Measurements from ENCODE around the gene BTG1.
A peak's percentile ranks its signal among the peaks of the same experiment; 100 is the strongest.

The BTG1 gene

GRCh38 chr12:92143686-92144630 lies 1.7 kb downstream of the BTG1 start:
- Mint-ChIP-seq H3K27me3 (ENCODE audit: low read depth) (no peaks in the 10 kb centered on the region), H3K4me1 (peaks cover 41% of the 10 kb centered on the region), H3K36me3 (ENCODE audit: low read depth) (peaks cover 50% of the 10 kb centered on the region), H3K9me3 (no peaks in the 10 kb centered on the region), H3K27ac (peak overlapping the region; percentile 99 to 100 (median 100)), H3K4me3 (peak overlapping the region; percentile 97 to 100 (median 100))
- peak; percentile 57 to 63 (median 62) for TF ChIP-seq CTCF (IDR thresholded peaks at IDR 0.05; ENCODE audit: unreplicated experiment in 3 of 3)

- Mint-ChIP-seq H3K9me3 (no peaks in the 10 kb centered on the region), H3K4me1 (peaks cover 42% of the 10 kb centered on the region), H3K27me3 (ENCODE audit: low read depth) (no peaks in the 10 kb centered on the region), H3K4me3 (peak overlapping the region; percentile 97 to 100 (median 100)), H3K27ac (peak overlapping the region; percentile 99 to 100 (median 100)), H3K36me3 (ENCODE audit: low read depth) (peaks cover 52% of the 10 kb centered on the region)
- TF ChIP-seq CTCF (IDR thresholded peaks at IDR 0.05; ENCODE audit: unreplicated experiment in 3 of 3) = no peak
These were observed 2.4 kb downstream of the BTG1 start for GRCh38 chr12:92143258-92143657.

GRCh38 chr12:92142251-92142926 lies 3.3 kb downstream of the BTG1 start:
- Mint-ChIP-seq H3K4me1 (peaks cover 47% of the 10 kb centered on the region), H3K4me3 (peak overlapping the region; percentile 97 to 100 (median 100)), H3K27me3 (ENCODE audit: low read depth) (no peaks in the 10 kb centered on the region), H3K36me3 (ENCODE audit: low read depth) (peaks cover 54% of the 10 kb centered on the region), H3K27ac (peak overlapping the region; percentile 76 to 100 (median 89)), H3K9me3 (no peaks in the 10 kb centered on the region)
- TF ChIP-seq CTCF (IDR thresholded peaks at IDR 0.05; ENCODE audit: unreplicated experiment in 3 of 3) = no peak

GRCh38 chr12:92141591-92142121 lies 4.0 kb downstream of the BTG1 start:
- TF ChIP-seq CTCF (IDR thresholded peaks at IDR 0.05; ENCODE audit: unreplicated experiment in 3 of 3) = no peak
- peaks cover 47% of the 10 kb centered on the region for H3K4me1 Mint-ChIP-seq
- peak overlapping the region; percentile 97 to 100 (median 100) for H3K4me3 Mint-ChIP-seq
- H3K27ac Mint-ChIP-seq = peak overlapping the region in 1 of 3 experiments; percentile 4
- no peaks in the 10 kb centered on the region for H3K9me3 Mint-ChIP-seq
- peaks cover 54% of the 10 kb centered on the region for H3K36me3 Mint-ChIP-seq (ENCODE audit: low read depth)
- no peaks in the 10 kb centered on the region for H3K27me3 Mint-ChIP-seq (ENCODE audit: low read depth)

GRCh38 chr12:92140896-92141536 lies 4.6 kb downstream of the BTG1 start:
- Mint-ChIP-seq H3K4me3 (peak overlapping the region; percentile 97 to 100 (median 100)), H3K36me3 (ENCODE audit: low read depth) (peaks cover 54% of the 10 kb centered on the region), H3K9me3 (no peaks in the 10 kb centered on the region), H3K27ac (peak overlapping the region; percentile 4 to 37 (median 12)), H3K4me1 (peaks cover 49% of the 10 kb centered on the region), H3K27me3 (ENCODE audit: low read depth) (no peaks in the 10 kb centered on the region)
- no peak for TF ChIP-seq CTCF (IDR thresholded peaks at IDR 0.05; ENCODE audit: unreplicated experiment in 3 of 3)
